Measurements from ENCODE around the gene UNKL. TPM values are rescaled to one million over a fixed set of nuclear protein-coding genes. Genes with fewer than 3 reads are reported as not detected.

The UNKL gene
- total and polyA plus RNA-seq, 2 of the 8 experiments (the other 6 are each of a cell fraction or from before 2014, with no cell fraction given), result 25.1 to 31.8 TPM

- peaks cover 19 to 53% (median 40%) of the 10 kb centered on the region in 4 experiments for H3K27me3 ChIP-seq (replicated peaks in 1 of 4; ENCODE audit: control insufficient read depth in 3 of 4, extremely low read depth in 1 of 4, insufficient read depth in 3 of 4, low read length in 3 of 4)
- CTCF ChIA-PET (ENCODE audit: partially characterized antibody), result interaction anchor here (0.6 to 5.2 kb wide), 13 partner anchors 8 to 521 kb away, joined by 3 to 43 read pairs (median 3); no protein-coding TSS in a partner anchor
- TF ChIP-seq RNF2 (IDR thresholded peaks at IDR 0.05; ENCODE audit: borderline replicate concordance, low read depth, low read length, missing control alignments, poor library complexity, severe bottlenecking), result no peak
- TF ChIP-seq EZH2 (IDR thresholded peaks at IDR 0.05; ENCODE audit: low read depth, low read length, severe bottlenecking), result no peak
- TF ChIP-seq CREB1 (IDR thresholded peaks at IDR 0.05), result no peak
- TF ChIP-seq JUN (IDR thresholded peaks at IDR 0.05; ENCODE audit: low read depth, low read length), result no peak
- TF ChIP-seq SAP30 (IDR thresholded peaks at IDR 0.05; ENCODE audit: insufficient read depth, insufficient replicate concordance, low read length), result no peak
- no peak for TF ChIP-seq YY1 (IDR thresholded peaks at IDR 0.05; ENCODE audit: low read depth, low read length)
- TF ChIP-seq CHD1 (IDR thresholded peaks at IDR 0.05; ENCODE audit: low read depth, low read length), result no peak
- TF ChIP-seq, protein P1, sequence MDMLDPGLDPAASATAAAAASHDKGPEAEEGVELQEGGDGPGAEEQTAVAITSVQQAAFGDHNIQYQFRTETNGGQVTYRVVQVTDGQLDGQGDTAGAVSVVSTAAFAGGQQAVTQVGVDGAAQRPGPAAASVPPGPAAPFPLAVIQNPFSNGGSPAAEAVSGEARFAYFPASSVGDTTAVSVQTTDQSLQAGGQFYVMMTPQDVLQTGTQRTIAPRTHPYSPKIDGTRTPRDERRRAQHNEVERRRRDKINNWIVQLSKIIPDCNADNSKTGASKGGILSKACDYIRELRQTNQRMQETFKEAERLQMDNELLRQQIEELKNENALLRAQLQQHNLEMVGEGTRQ (IDR thresholded peaks at IDR 0.05; ENCODE audit: low read length), result no peak
- no peak for TF ChIP-seq TEAD4 (IDR thresholded peaks at IDR 0.05; ENCODE audit: low read depth, low read length)
- TF ChIP-seq HDAC6 (IDR thresholded peaks at IDR 0.05; ENCODE audit: low read depth, low read length), result no peak
Measured at GRCh38 chr16:1335211-1335971, 79.1 kb downstream of the UNKL start.

More at GRCh38 chr16:1335211-1335971, 79.1 kb downstream of the UNKL start:
- Histone ChIP-seq H3K4me3 (ENCODE audit: extremely low read depth in 1 of 4, insufficient read depth in 2 of 4, low read depth in 3 of 4, low read length in 4 of 4) (no peak overlapping the region), H2BK12ac (ENCODE audit: low read depth, low read length) (no peak overlapping the region), H2BK5ac (ENCODE audit: low read depth, low read length) (no peak overlapping the region), H4K20me1 (replicated peaks in 1 of 2; ENCODE audit: control insufficient read depth in 1 of 2, insufficient read depth in 2 of 2, low read length in 2 of 2) (peaks cover 7 to 21% of the 10 kb centered on the region in 2 experiments), H3K9ac (replicated peaks in 1 of 4; ENCODE audit: extremely low read depth in 1 of 4, low read depth in 3 of 4, low read length in 3 of 4) (no peak overlapping the region), H2AK5ac (ENCODE audit: low read depth, low read length) (no peak overlapping the region), H3K9me3 (ENCODE audit: insufficient read depth in 2 of 2, low read depth in 1 of 2, low read length in 1 of 2) (peaks cover 1 to 2% of the 10 kb centered on the region in 2 experiments; a peak in 1 of 4 replicates), H3K27ac (ENCODE audit: low read depth, low read length) (no peak overlapping the region), H3K4me2 (ENCODE audit: insufficient read depth in 1 of 2, low read depth in 2 of 2, low read length in 2 of 2) (peak overlapping the region in 1 of 2 experiments; percentile 72; a peak in 1 of 4 replicates), H2BK20ac (ENCODE audit: low read length) (no peak overlapping the region), H3K14ac (ENCODE audit: insufficient read length) (no peak overlapping the region), H2AFZ (ENCODE audit: low read length) (no peak overlapping the region), H4K5ac (ENCODE audit: insufficient read length, low read depth, low read length) (no peak overlapping the region), H2BK120ac (replicated peaks; ENCODE audit: low read depth, low read length) (no peak overlapping the region), H3K79me1 (ENCODE audit: low read depth, low read length) (no peaks in the 10 kb centered on the region), H3K56ac (replicated peaks; ENCODE audit: insufficient read length, low read depth, low read length) (no peak overlapping the region), H3K4ac (replicated peaks; ENCODE audit: insufficient read length, low read depth, low read length) (no peak overlapping the region), H3K4me1 (replicated peaks in 1 of 4; ENCODE audit: control insufficient read depth in 3 of 4, insufficient read depth in 4 of 4, low read length in 3 of 4) (peaks cover 0 to 15% (median 13%) of the 10 kb centered on the region in 4 experiments; a peak in 4 of 7 replicates), H3K36me3 (ENCODE audit: control insufficient read depth in 2 of 4, insufficient read depth in 4 of 4, low read length in 3 of 4) (no peaks in the 10 kb centered on the region), H3K79me2 (ENCODE audit: control insufficient read depth in 1 of 2, insufficient read depth in 2 of 2, low read length in 2 of 2) (no peaks in the 10 kb centered on the region), H2BK15ac (ENCODE audit: low read length) (no peak overlapping the region), H4K8ac (ENCODE audit: extremely low read depth, insufficient read depth, low read length) (peak overlapping the region; percentile 89; the same call in 1 of the 2 replicates), H3K18ac (ENCODE audit: extremely low read depth, low read length) (no peak overlapping the region), H3K23me2 (ENCODE audit: low read depth, low read length) (peaks cover 13% of the 10 kb centered on the region; the same call in 1 of the 2 replicates), H3K23ac (ENCODE audit: insufficient read length) (no peak overlapping the region), H4K91ac (replicated peaks; ENCODE audit: insufficient read length, low read length) (no peak overlapping the region)
- WGBS, 2 experiments (ENCODE audit: extremely low coverage in 1 of 2, insufficient coverage in 1 of 2, insufficient read length in 1 of 2, insufficient replicate concordance in 2 of 2, low coverage in 1 of 2, low lambda C conversion rate in 2 of 2, missing lambda C conversion rate in 1 of 2), result 81% methylated on average over 14 of the region's 16 CpGs; no CpG with 5 or more reads in 1 of the 2 experiments
- DNase-seq (ENCODE audit: low read depth in 1 of 2, low spot score in 2 of 2) (no peak), FAIRE-seq (no peak)
- POLR2A ChIA-PET (ENCODE audit: partially characterized antibody), result interaction anchor here (0.6 to 2.6 kb wide), 12 partner anchors 9 to 176 kb away, joined by 3 to 13 read pairs (median 4); partner anchors contain the start of gene UBE2I
